Gastrocnemius medialis (tissue), 4 donors: ENCODE data around the gene SGCG.
A peak's percentile ranks its signal among the peaks of the same experiment; 100 is the strongest.

ENCODE experiments used
- CTCF ChIP-seq, 5 experiments: fragments of 450-650 bp in 3 of 5; fragments of 200-600 bp in 2 of 5; sonication (generic) in 2 of 5; IDR thresholded peaks in 4 of 5; conservative IDR thresholded peaks in 1 of 5; 1 replicate in 4 of 5; 2 replicates in 1 of 5; pipeline ENCODE4 v1.5.1; 2016 to 2019; ENCODE audit warnings: antibody characterized with exemption in 5 of 5, mild to moderate bottlenecking in 3 of 5, moderate library complexity in 3 of 5
- POLR2A ChIP-seq, 2 donors: fragments of 450-650 bp; IDR thresholded peaks; one replicate each; pipeline ENCODE4 v1.6.1; 2017; ENCODE audit warnings: antibody characterized with exemption in 2 of 2, mild to moderate bottlenecking in 2 of 2, moderate library complexity in 2 of 2

GRCh38 chr13:23180711-23181110 is at the start of gene SGCG:
- TF ChIP-seq CTCF (IDR thresholded peaks at IDR 0.05 in 4 of 5, conservative IDR thresholded peaks at IDR 0.05 in 1 of 5) (no peak), POLR2A (IDR thresholded peaks at IDR 0.05) (peak; percentile 27 to 78)
